Neural progenitor cell (in vitro differentiated cells): ENCODE results near the gene LCE3D.

ENCODE experiments used
- EZH2 ChIP-seq: fragments of 200-600 bp; sonication (generic); IDR thresholded peaks from 2 replicates; pipeline ENCODE4 v1.6.1; 2017; ENCODE audit warnings: antibody characterized with exemption, mild to moderate bottlenecking, moderate library complexity
- EZH2phosphoT487 ChIP-seq: fragments of 200-600 bp; sonication (generic); IDR thresholded peaks from 2 replicates; pipeline ENCODE4 v1.6.1; 2017; ENCODE audit warnings: antibody characterized with exemption

DNA sequence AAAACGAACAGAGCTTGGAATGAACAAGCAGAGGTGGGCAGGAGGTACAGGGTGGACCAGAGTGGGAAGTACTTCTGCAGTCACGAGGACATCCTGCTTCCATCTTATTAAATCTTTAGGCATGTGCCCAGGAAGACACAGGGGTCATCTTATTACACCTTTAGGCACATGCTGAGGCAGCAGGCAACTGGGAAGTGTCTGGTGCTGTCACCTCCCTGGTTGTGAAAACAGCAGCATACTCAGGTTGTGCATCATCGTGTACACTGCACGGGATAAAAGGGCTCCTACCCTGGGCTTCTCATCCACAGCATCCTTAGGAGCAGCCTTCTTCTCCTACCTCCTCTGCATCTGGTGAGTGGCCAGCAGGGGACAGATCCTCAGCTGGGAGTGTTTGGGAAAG is 19.6 kb upstream of the LCE3D start, which contains the start of gene LCE3C:
- TF ChIP-seq EZH2phosphoT487, result no peak
- TF ChIP-seq EZH2, result no peak
